Measurements from ENCODE around the gene DUT.

DNA sequence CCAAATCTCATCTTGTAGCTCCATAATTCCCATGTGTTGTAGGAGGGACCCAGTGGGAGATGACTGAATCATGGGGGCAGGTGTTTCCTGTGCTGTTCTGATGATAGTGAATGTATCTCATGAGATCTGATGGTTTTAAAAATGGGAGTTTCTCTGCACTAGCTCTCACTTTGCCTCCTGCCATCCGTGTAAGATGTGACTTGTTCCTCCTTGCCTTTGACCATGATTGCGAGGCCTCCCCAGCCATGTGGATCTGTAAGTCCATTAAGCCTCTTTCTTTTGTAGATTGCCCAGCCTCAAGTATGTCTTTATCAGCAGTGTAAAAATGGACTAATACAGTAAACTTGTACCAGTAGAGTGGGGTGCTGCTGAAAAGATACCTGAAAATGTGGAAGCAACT, 44.5 kb downstream of the DUT start:
- no peak for TF ChIP-seq POLR2A (IDR thresholded peaks at IDR 0.05)
- no peak for TF ChIP-seq CTCF (IDR thresholded peaks at IDR 0.05)

Data from body of pancreas (tissue), 4 donors.